H1 (cell line): ENCODE data around the gene GPX7.

Source experiments
- BACH1 ChIP-seq: IDR thresholded peaks from 2 replicates; pipeline ENCODE4 v1.6.1; 2012; ENCODE audit warnings: low read length, improper control_type of control experiment
- CEBPB ChIP-seq: IDR thresholded peaks from 2 replicates; pipeline ENCODE4 v1.6.1; 2012; ENCODE audit warnings: low read depth, low read length
- EP300 ChIP-seq, 2 experiments: IDR thresholded peaks; 1 replicate in 1 of 2; 2 replicates in 1 of 2; pipeline ENCODE4 v1.6.1; 2011 to 2012; ENCODE audit warnings: low read depth in 2 of 2, low read length in 2 of 2, mild to moderate bottlenecking in 2 of 2, borderline replicate concordance in 1 of 2, inconsistent platforms in 1 of 2, moderate library complexity in 1 of 2
- HDAC6 ChIP-seq: IDR thresholded peaks from one replicate; pipeline ENCODE4 v1.7.1; 2012; ENCODE audit warnings: low read depth, mild to moderate bottlenecking, inconsistent platforms, low read length, moderate library complexity
- JUND ChIP-seq: IDR thresholded peaks from 2 replicates; pipeline ENCODE4 v1.6.1; 2011; ENCODE audit warnings: mild to moderate bottlenecking, improper control_type of control experiment, low read length
- KDM1A ChIP-seq: fragments of 200-600, 300-600 bp; sonication (generic); IDR thresholded peaks from 2 replicates; pipeline ENCODE4 v1.7.1; 2016; ENCODE audit warnings: mild to moderate bottlenecking, low read length, borderline replicate concordance
- PHF8 ChIP-seq: fragments of 200-600 bp; sonication (generic); conservative IDR thresholded peaks from 2 replicates; pipeline ENCODE4 v1.7.1; 2012; ENCODE audit warnings: low read depth, mild to moderate bottlenecking, inconsistent platforms, low read length, moderate library complexity
- POLR2A ChIP-seq, 2 experiments: IDR thresholded peaks; 1 replicate in 1 of 2; 2 replicates in 1 of 2; pipeline ENCODE4 v1.6.1; 2011; ENCODE audit warnings: low read depth in 2 of 2, low read length in 2 of 2, mild to moderate bottlenecking in 2 of 2; ENCODE audit errors: control extremely low read depth in 1 of 2
- POLR2AphosphoS5 ChIP-seq: IDR thresholded peaks from 2 replicates; pipeline ENCODE4 v1.6.1; 2011; ENCODE audit warnings: low read depth, low read length
- SIN3A ChIP-seq, 2 experiments: IDR thresholded peaks in 1 of 2; conservative IDR thresholded peaks in 1 of 2; 2 replicates each; pipeline ENCODE4 v1.6.1; 2011 to 2012; ENCODE audit warnings: low read length in 2 of 2, improper control_type of control experiment in 1 of 2, low read depth in 1 of 2, mild to moderate bottlenecking in 1 of 2
- ZNF274 ChIP-seq: IDR thresholded peaks from 2 replicates; pipeline ENCODE4 v1.7.0; 2012; ENCODE audit warnings: low read length, borderline replicate concordance; ENCODE audit errors: extremely low read depth
- TF ChIP-seq, protein P1 (sequence below), 3 experiments: IDR thresholded peaks; 1 replicate in 2 of 3; 2 replicates in 1 of 3; pipeline versions ENCODE4 v1.5.1 to v1.6.1; 2011; ENCODE audit warnings: low read length in 3 of 3, mild to moderate bottlenecking in 3 of 3, inconsistent platforms in 2 of 3, low read depth in 1 of 3, moderate library complexity in 1 of 3; ENCODE audit not compliant: insufficient read depth in 1 of 3; ENCODE audit errors: control extremely low read depth in 1 of 3

DNA sequence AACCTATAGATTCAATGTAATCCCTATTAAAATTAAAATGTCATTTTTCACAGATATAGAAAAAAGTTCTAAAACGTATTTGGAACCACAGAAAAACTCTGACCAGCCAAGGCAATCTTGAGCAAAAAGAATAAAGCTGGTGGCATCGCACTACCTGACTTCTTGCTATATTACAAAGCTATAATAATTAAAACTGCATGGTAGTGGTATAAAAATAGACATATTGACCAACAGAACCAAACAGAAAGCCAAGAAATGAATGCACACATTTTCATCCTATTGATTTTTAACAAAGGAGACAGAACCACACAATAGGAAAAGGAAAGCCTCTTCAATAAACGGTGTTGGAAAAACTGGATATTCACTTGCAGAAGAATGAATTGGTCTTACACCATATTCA is 21.6 kb downstream of the GPX7 start:
- TF ChIP-seq KDM1A, result no peak
- TF ChIP-seq POLR2AphosphoS5, result no peak
- no peak for TF ChIP-seq POLR2A (IDR thresholded peaks at IDR 0.05; ENCODE audit: control extremely low read depth in 1 of 2, low read depth in 2 of 2, low read length in 2 of 2)
- TF ChIP-seq, protein P1, sequence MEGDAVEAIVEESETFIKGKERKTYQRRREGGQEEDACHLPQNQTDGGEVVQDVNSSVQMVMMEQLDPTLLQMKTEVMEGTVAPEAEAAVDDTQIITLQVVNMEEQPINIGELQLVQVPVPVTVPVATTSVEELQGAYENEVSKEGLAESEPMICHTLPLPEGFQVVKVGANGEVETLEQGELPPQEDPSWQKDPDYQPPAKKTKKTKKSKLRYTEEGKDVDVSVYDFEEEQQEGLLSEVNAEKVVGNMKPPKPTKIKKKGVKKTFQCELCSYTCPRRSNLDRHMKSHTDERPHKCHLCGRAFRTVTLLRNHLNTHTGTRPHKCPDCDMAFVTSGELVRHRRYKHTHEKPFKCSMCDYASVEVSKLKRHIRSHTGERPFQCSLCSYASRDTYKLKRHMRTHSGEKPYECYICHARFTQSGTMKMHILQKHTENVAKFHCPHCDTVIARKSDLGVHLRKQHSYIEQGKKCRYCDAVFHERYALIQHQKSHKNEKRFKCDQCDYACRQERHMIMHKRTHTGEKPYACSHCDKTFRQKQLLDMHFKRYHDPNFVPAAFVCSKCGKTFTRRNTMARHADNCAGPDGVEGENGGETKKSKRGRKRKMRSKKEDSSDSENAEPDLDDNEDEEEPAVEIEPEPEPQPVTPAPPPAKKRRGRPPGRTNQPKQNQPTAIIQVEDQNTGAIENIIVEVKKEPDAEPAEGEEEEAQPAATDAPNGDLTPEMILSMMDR (IDR thresholded peaks at IDR 0.05; ENCODE audit: control extremely low read depth in 1 of 3, insufficient read depth in 1 of 3, low read depth in 1 of 3, low read length in 3 of 3), result no peak
- no peak for TF ChIP-seq EP300 (IDR thresholded peaks at IDR 0.05; ENCODE audit: borderline replicate concordance in 1 of 2, low read depth in 2 of 2, low read length in 2 of 2)
- no peak for TF ChIP-seq ZNF274
- TF ChIP-seq BACH1, result no peak
- no peak for TF ChIP-seq HDAC6
- no peak for TF ChIP-seq PHF8
- TF ChIP-seq SIN3A (conservative IDR thresholded peaks at IDR 0.05 in 1 of 2, IDR thresholded peaks at IDR 0.05 in 1 of 2; ENCODE audit: low read depth in 1 of 2, low read length in 2 of 2), result no peak
- no peak for TF ChIP-seq CEBPB
- no peak for TF ChIP-seq JUND
